ENCODE data around the gene STON2.

The STON2 gene

DNA sequence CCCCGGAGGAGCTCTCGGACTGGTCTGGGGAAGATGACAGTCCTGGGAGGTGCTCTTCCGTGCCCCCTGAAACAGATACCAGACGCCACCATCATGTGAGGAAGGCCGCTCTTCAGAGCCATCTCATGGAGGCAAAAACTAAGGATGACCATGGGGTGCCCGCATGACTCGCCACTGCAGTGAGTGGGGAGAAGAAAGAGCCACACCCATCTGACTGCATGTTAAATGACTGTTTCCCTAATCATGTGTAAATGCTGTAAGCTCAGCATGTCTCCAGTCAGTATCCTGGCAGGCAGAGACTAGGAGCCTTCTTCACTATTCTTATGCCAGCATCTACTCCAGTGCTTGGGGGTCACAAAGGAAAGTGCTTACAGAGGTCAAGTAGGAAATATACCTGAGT, 4.0 kb downstream of the STON2 start:
- Histone ChIP-seq H3K4me3 (replicated peaks; ENCODE audit: low read depth, low read length) (no peak overlapping the region), H3K27me3 (replicated peaks; ENCODE audit: control insufficient read depth, insufficient read depth, low read length) (no peaks in the 10 kb centered on the region; the same call in 1 of the 2 replicates), H3K36me3 (ENCODE audit: control insufficient read depth, insufficient read depth, low read length) (no peaks in the 10 kb centered on the region)
- TF ChIP-seq, protein P1, sequence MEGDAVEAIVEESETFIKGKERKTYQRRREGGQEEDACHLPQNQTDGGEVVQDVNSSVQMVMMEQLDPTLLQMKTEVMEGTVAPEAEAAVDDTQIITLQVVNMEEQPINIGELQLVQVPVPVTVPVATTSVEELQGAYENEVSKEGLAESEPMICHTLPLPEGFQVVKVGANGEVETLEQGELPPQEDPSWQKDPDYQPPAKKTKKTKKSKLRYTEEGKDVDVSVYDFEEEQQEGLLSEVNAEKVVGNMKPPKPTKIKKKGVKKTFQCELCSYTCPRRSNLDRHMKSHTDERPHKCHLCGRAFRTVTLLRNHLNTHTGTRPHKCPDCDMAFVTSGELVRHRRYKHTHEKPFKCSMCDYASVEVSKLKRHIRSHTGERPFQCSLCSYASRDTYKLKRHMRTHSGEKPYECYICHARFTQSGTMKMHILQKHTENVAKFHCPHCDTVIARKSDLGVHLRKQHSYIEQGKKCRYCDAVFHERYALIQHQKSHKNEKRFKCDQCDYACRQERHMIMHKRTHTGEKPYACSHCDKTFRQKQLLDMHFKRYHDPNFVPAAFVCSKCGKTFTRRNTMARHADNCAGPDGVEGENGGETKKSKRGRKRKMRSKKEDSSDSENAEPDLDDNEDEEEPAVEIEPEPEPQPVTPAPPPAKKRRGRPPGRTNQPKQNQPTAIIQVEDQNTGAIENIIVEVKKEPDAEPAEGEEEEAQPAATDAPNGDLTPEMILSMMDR (IDR thresholded peaks at IDR 0.05; ENCODE audit: insufficient read depth, low read length, poor library complexity, severe bottlenecking) = no peak
- DNase-seq (ENCODE audit: extremely low read depth, insufficient read length) = no peak

DNA sequence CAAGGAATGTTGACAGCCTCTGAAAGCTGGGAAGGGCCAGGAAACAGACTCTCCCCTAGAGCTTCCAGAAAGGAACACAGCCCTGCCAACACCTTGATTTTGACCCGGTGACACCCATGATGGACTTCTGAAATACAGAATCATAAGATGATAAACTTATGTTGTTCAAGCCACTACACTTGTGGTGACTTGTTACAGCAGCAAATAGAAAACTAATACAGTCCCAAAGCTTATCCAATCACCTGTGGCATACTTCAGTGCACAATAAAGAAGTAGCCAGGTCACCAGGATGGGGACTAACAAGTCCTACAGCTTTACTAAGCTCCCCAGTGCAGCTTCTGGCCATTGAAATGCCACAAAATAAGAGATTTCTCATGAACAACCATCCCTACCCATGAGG, 5.4 kb downstream of the STON2 start:
- Histone ChIP-seq H3K36me3 (ENCODE audit: control insufficient read depth, insufficient read depth, low read length) (no peaks in the 10 kb centered on the region), H3K27me3 (replicated peaks; ENCODE audit: control insufficient read depth, insufficient read depth, low read length) (no peaks in the 10 kb centered on the region), H3K4me3 (replicated peaks; ENCODE audit: low read depth, low read length) (no peak overlapping the region)
- TF ChIP-seq, protein P1 (IDR thresholded peaks at IDR 0.05; ENCODE audit: insufficient read depth, low read length, poor library complexity, severe bottlenecking) = no peak
- DNase-seq (ENCODE audit: extremely low read depth, insufficient read length) = no peak

DNA sequence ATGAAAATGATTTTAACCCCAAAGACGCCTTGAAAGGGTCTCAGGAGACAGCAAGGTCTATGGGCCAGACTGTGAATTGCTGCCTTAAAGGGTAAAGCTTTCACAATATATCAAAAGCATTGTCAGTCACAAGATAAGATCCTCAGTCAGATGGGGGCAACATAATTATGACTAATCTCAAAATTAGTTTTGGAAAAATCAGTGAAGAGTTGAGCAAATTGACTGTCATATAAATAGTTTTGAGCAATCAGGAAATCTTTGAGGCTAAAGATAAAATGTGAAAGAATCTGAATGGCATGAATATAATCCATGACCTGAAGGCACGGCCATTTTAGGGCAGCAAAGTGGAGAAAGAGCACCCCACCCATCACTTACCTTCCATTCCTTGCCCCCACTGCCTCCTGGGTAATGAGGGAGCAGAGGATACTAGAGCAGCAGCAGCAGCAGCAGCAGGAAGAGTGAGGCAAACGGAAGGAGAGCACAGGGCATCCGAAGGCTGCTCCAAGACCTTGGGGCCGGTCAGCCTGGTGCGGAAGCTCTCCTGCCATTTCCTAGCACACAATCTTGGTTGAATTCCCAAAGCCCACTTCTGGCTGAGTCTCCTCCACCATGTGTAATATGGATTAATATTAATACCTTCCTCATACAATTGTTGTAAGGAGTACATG, 7.0 kb downstream of the STON2 start:
- Histone ChIP-seq H3K27me3 (replicated peaks; ENCODE audit: control insufficient read depth, insufficient read depth, low read length) (no peaks in the 10 kb centered on the region), H3K4me3 (replicated peaks; ENCODE audit: low read depth, low read length) (no peak overlapping the region), H3K36me3 (ENCODE audit: control insufficient read depth, insufficient read depth, low read length) (no peaks in the 10 kb centered on the region)
- no peak for DNase-seq (ENCODE audit: extremely low read depth, insufficient read length)
- TF ChIP-seq, protein P1 (IDR thresholded peaks at IDR 0.05; ENCODE audit: insufficient read depth, low read length, poor library complexity, severe bottlenecking) = no peak

DNA sequence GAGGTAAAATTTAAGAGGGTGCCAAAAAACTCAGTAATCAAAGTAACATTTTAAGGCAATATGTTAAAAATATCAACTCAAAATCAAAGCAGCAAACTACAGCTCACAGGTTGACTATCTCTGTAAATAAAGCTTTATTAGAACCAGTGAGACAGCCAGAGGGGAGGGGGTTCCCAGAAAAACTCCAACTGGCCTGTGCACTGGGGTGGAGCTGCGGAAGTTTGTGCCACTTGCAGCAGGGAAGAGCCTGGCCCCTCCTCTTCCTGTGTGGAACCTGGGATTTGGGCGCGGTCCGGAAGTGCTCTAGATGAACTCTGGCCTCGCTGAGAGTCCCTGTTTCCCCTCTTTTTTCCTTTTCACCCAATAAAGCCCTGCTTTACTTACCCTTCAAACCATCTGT, 8.1 kb downstream of the STON2 start:
- TF ChIP-seq, protein P1 (IDR thresholded peaks at IDR 0.05; ENCODE audit: insufficient read depth, low read length, poor library complexity, severe bottlenecking) = no peak
- Histone ChIP-seq H3K27me3 (replicated peaks; ENCODE audit: control insufficient read depth, insufficient read depth, low read length) (no peaks in the 10 kb centered on the region), H3K4me3 (replicated peaks; ENCODE audit: low read depth, low read length) (no peak overlapping the region), H3K36me3 (ENCODE audit: control insufficient read depth, insufficient read depth, low read length) (no peaks in the 10 kb centered on the region)
- DNase-seq (ENCODE audit: extremely low read depth, insufficient read length) = no peak

DNA sequence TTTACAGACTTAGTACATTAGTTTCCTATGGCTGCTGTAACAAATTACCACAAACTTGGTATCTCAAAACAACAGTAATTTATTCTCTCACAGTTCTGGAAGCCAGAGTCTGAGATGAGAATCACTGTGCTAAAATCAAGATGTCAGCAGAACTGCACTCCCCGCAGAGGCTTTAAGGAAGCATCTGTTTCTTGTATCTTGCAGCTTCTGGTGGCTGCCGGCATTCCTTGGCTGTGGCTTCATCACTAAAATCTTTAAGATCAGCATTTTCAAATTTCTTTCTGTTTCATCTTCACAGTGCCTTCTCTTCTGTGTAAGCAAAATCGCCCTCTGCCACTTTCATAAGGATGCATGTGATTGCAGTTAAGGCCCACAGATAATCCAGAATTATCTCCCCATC, 9.4 kb downstream of the STON2 start:
- H3K36me3 ChIP-seq (ENCODE audit: control insufficient read depth, insufficient read depth, low read length) = no peaks in the 10 kb centered on the region
- no peak for DNase-seq (ENCODE audit: extremely low read depth, insufficient read length)
- TF ChIP-seq, protein P1 (IDR thresholded peaks at IDR 0.05; ENCODE audit: insufficient read depth, low read length, poor library complexity, severe bottlenecking) = no peak
- no peak overlapping the region for H3K4me3 ChIP-seq (replicated peaks; ENCODE audit: low read depth, low read length)
- no peaks in the 10 kb centered on the region for H3K27me3 ChIP-seq (replicated peaks; ENCODE audit: control insufficient read depth, insufficient read depth, low read length)

DNA sequence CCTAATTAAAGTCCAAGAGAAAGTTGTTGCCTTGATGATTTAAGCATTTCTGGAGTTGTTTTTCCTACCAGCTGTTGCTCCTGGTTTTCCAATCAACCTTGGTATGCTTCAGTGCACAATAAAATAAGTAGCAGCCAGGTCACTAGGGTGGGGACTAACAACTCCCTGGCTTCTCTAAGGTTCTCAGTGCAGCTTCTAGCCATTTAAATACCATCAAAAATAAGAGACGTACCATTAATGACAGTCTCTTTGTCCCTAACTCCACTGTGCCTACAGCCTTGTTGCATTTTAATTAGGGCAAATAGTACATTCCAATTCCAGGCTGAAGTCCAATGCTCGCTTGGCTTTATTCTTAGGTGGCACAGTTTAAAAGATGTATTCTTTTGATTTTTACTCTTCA, 11.8 kb downstream of the STON2 start:
- no peaks in the 10 kb centered on the region for H3K36me3 ChIP-seq (ENCODE audit: control insufficient read depth, insufficient read depth, low read length)
- no peak for DNase-seq (ENCODE audit: extremely low read depth, insufficient read length)
- H3K4me3 ChIP-seq (replicated peaks; ENCODE audit: low read depth, low read length) = no peak overlapping the region
- H3K27me3 ChIP-seq (replicated peaks; ENCODE audit: control insufficient read depth, insufficient read depth, low read length) = no peaks in the 10 kb centered on the region
- TF ChIP-seq, protein P1 (IDR thresholded peaks at IDR 0.05; ENCODE audit: insufficient read depth, low read length, poor library complexity, severe bottlenecking) = no peak

Data from GM06990 (cell line).